DND-41 (cell line): ENCODE results near the gene TFF3.

Experiments used
- ATAC-seq: fragments of 200-7000 bp; cut with Tn5 transposase; 3 replicates; pipeline ENCODE4 v1.9.1; 2021; ENCODE audit warnings: low read depth; ENCODE audit not compliant: insufficient read depth
- DNase-seq: peaks from one replicate; pipeline ENCODE4 v3.0.0-alpha.2; 2020
- H2AFZ ChIP-seq: 2 replicates; pipeline ENCODE4 v1.6.0; 2012; ENCODE audit warnings: low read depth, low read length
- H3K27ac ChIP-seq: 2 replicates; pipeline ENCODE4 v1.5.1; 2012; ENCODE audit warnings: low read length, inconsistent platforms
- H3K27me3 ChIP-seq: fragments of 200-600 bp; sonication (generic); 2 replicates; pipeline ENCODE4 v1.6.0; 2012; ENCODE audit warnings: low read length, mild to moderate bottlenecking, inconsistent platforms; ENCODE audit not compliant: insufficient read depth, poor library complexity
- H3K36me3 ChIP-seq: 2 replicates; pipeline ENCODE4 v1.5.1; 2012; ENCODE audit warnings: low read length, inconsistent platforms; ENCODE audit not compliant: insufficient read depth
- H3K4me1 ChIP-seq: 2 replicates; pipeline ENCODE4 v1.5.1; 2012; ENCODE audit warnings: mild to moderate bottlenecking, low read length; ENCODE audit not compliant: insufficient read depth
- H3K4me2 ChIP-seq: 2 replicates; pipeline ENCODE4 v1.6.0; 2012; ENCODE audit warnings: mild to moderate bottlenecking, moderate library complexity, low read length, inconsistent platforms; ENCODE audit not compliant: insufficient read depth
- H3K4me3 ChIP-seq, 2 experiments: fragments of 200-600 bp in 1 of 2; shearing (Covaris generic) in 1 of 2; 2 replicates each; pipeline ENCODE4 v1.5.1; 2012 to 2016; ENCODE audit warnings: inconsistent platforms in 2 of 2, low read length in 2 of 2, mild to moderate bottlenecking in 2 of 2, low read depth in 1 of 2, moderate library complexity in 1 of 2
- H3K79me2 ChIP-seq: 2 replicates; pipeline ENCODE4 v1.6.0; 2012; ENCODE audit warnings: low read length, inconsistent platforms; ENCODE audit not compliant: insufficient read depth
- H3K9ac ChIP-seq: 2 replicates; pipeline ENCODE4 v1.6.0; 2012; ENCODE audit warnings: low read depth, mild to moderate bottlenecking, inconsistent platforms, low read length, moderate library complexity
- H3K9me3 ChIP-seq: 2 replicates; pipeline ENCODE4 v1.5.1; 2012; ENCODE audit warnings: low read length, moderate library complexity, mild to moderate bottlenecking, inconsistent platforms; ENCODE audit not compliant: insufficient read depth, severe bottlenecking
- H4K20me1 ChIP-seq: 2 replicates; pipeline ENCODE4 v1.6.0; 2012; ENCODE audit warnings: low read length; ENCODE audit not compliant: insufficient read depth
- EZH2 ChIP-seq: IDR thresholded peaks from 3 replicates; pipeline ENCODE4 v1.6.1; 2012; ENCODE audit warnings: borderline replicate concordance, low read depth, mild to moderate bottlenecking, moderate library complexity, low read length, inconsistent platforms; ENCODE audit not compliant: severe bottlenecking
- TF ChIP-seq, protein P1 (sequence below): IDR thresholded peaks from 2 replicates; pipeline ENCODE4 v1.5.1; 2012; ENCODE audit warnings: borderline replicate concordance, low read length, moderate library complexity, mild to moderate bottlenecking; ENCODE audit not compliant: poor library complexity, severe bottlenecking; ENCODE audit errors: extremely low read depth

TFF3 gene, protein sequence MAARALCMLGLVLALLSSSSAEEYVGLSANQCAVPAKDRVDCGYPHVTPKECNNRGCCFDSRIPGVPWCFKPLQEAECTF

GRCh38 chr21:42315296-42315891 lies at the start of gene TFF3:
TSS of gene TFF3 (minus strand) at chr21:42315409. CDS start at chr21:42315374, 35 bp downstream.
- no peaks in the 10 kb centered on the region for H4K20me1 ChIP-seq
- no peak within 1 kb of the TSS for H3K27ac ChIP-seq
- DNase-seq = no peak
- no peak for ATAC-seq
- TF ChIP-seq, protein P1, sequence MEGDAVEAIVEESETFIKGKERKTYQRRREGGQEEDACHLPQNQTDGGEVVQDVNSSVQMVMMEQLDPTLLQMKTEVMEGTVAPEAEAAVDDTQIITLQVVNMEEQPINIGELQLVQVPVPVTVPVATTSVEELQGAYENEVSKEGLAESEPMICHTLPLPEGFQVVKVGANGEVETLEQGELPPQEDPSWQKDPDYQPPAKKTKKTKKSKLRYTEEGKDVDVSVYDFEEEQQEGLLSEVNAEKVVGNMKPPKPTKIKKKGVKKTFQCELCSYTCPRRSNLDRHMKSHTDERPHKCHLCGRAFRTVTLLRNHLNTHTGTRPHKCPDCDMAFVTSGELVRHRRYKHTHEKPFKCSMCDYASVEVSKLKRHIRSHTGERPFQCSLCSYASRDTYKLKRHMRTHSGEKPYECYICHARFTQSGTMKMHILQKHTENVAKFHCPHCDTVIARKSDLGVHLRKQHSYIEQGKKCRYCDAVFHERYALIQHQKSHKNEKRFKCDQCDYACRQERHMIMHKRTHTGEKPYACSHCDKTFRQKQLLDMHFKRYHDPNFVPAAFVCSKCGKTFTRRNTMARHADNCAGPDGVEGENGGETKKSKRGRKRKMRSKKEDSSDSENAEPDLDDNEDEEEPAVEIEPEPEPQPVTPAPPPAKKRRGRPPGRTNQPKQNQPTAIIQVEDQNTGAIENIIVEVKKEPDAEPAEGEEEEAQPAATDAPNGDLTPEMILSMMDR = no peak
- TF ChIP-seq EZH2 = no peak
- no peaks in the 10 kb centered on the region for H3K36me3 ChIP-seq
- no peaks in the 10 kb centered on the region for H3K4me1 ChIP-seq
- H3K4me2 ChIP-seq = no peak within 1 kb of the TSS
- H3K9me3 ChIP-seq = no peaks in the 10 kb centered on the region
- H3K4me3 ChIP-seq = no peak within 1 kb of the TSS
- no peaks in the 10 kb centered on the region for H3K79me2 ChIP-seq
- no peak within 1 kb of the TSS for H3K9ac ChIP-seq
- H2AFZ ChIP-seq = no peak within 1 kb of the TSS
- no peaks in the 10 kb centered on the region for H3K27me3 ChIP-seq

GRCh38 chr21:42364304-42364865 lies 49.2 kb upstream of the TFF3 start:
- Histone ChIP-seq H3K9me3 (no peaks in the 10 kb centered on the region), H3K4me3 (no peak overlapping the region), H3K4me1 (no peaks in the 10 kb centered on the region), H4K20me1 (no peaks in the 10 kb centered on the region), H2AFZ (no peak overlapping the region), H3K27me3 (no peaks in the 10 kb centered on the region), H3K9ac (no peak overlapping the region), H3K4me2 (no peak overlapping the region), H3K36me3 (no peaks in the 10 kb centered on the region), H3K79me2 (no peaks in the 10 kb centered on the region), H3K27ac (no peak overlapping the region)
- TF ChIP-seq, protein P1 = no peak
- no peak for TF ChIP-seq EZH2
- no peak for DNase-seq
- ATAC-seq = no peak

GRCh38 chr21:42363312-42363711 lies 48.1 kb upstream of the TFF3 start:
- DNase-seq (no peak), ATAC-seq (no peak)
- Histone ChIP-seq H3K4me2 (no peak overlapping the region), H4K20me1 (no peaks in the 10 kb centered on the region), H3K4me3 (no peak overlapping the region), H3K4me1 (no peaks in the 10 kb centered on the region), H3K27ac (no peak overlapping the region), H3K36me3 (no peaks in the 10 kb centered on the region), H3K9ac (no peak overlapping the region), H3K27me3 (no peaks in the 10 kb centered on the region), H3K79me2 (no peaks in the 10 kb centered on the region), H3K9me3 (no peaks in the 10 kb centered on the region), H2AFZ (no peak overlapping the region)
- TF ChIP-seq EZH2 = no peak
- TF ChIP-seq, protein P1 = no peak
